ENCODE results near the gene BAG5.
A peak's percentile ranks its signal among the peaks of the same experiment; 100 is the strongest.
"Not testable (repeated sequence)": the region's sequence is repeated elsewhere in the genome, so short reads cannot be mapped to it uniquely, and the experiment has no call there.

BAG5 gene

GRCh38 chr14:103562429-103563225 lies at the start of gene BAG5, which contains the start of gene COA8:
Gene BAG5, minus strand, starts transcription at chr14:103562657. Its CDS starts 1,493 bp downstream, at chr14:103561164.
Gene COA8, plus strand, starts transcription at chr14:103562960. Its CDS starts 42 bp downstream, at chr14:103563002.
- peak; percentile 96 for DNase-seq (ENCODE audit: low spot score)

GRCh38 chr14:103611215-103611614 lies 48.8 kb upstream of the BAG5 start:
- DNase-seq (ENCODE audit: low spot score) = no peak

- not testable (repeated sequence) for DNase-seq (ENCODE audit: low spot score)
Measured at GRCh38 chr14:103609081-103609480, 46.6 kb upstream of the BAG5 start.

- DNase-seq (ENCODE audit: low spot score) = no peak
Measured at GRCh38 chr14:103607822-103608221, 45.4 kb upstream of the BAG5 start.

- DNase-seq (ENCODE audit: low spot score) = no peak
Measured at GRCh38 chr14:103606963-103607668, 44.7 kb upstream of the BAG5 start.

- DNase-seq (ENCODE audit: low spot score) = no peak
Measured at GRCh38 chr14:103604620-103605019, 42.2 kb upstream of the BAG5 start.

- no peak for DNase-seq (ENCODE audit: low spot score)
Measured at GRCh38 chr14:103600503-103600902, 38.0 kb upstream of the BAG5 start.

- no peak for DNase-seq (ENCODE audit: low spot score)
Measured at GRCh38 chr14:103597623-103598377, 35.3 kb upstream of the BAG5 start.

- peak; percentile 77 for DNase-seq (ENCODE audit: low spot score)
Measured at GRCh38 chr14:103594265-103594664, 31.8 kb upstream of the BAG5 start.

- no peak for DNase-seq (ENCODE audit: low spot score)
Measured at GRCh38 chr14:103593577-103593976, 31.1 kb upstream of the BAG5 start.

- DNase-seq (ENCODE audit: low spot score) = no peak
Measured at GRCh38 chr14:103584326-103584915, 22.0 kb upstream of the BAG5 start.

GRCh38 chr14:103581954-103582703 lies 19.7 kb upstream of the BAG5 start:
- DNase-seq (ENCODE audit: low spot score) = no peak

GRCh38 chr14:103581206-103581605 lies 18.7 kb upstream of the BAG5 start:
- DNase-seq (ENCODE audit: low spot score) = no peak

GRCh38 chr14:103578401-103579075 lies 16.1 kb upstream of the BAG5 start:
- DNase-seq (ENCODE audit: low spot score) = no peak

- peak; percentile 90 for DNase-seq (ENCODE audit: low spot score)
Measured at GRCh38 chr14:103576371-103577024, 14.0 kb upstream of the BAG5 start.

GRCh38 chr14:103574707-103575285 lies 12.3 kb upstream of the BAG5 start:
- DNase-seq (ENCODE audit: low spot score) = no peak

GRCh38 chr14:103574104-103574503 lies 11.6 kb upstream of the BAG5 start:
- DNase-seq (ENCODE audit: low spot score) = no peak

- no peak for DNase-seq (ENCODE audit: low spot score)
Measured at GRCh38 chr14:103569408-103569807, 7.0 kb upstream of the BAG5 start.

GRCh38 chr14:103568952-103569351 lies 6.5 kb upstream of the BAG5 start:
- no peak for DNase-seq (ENCODE audit: low spot score)
